NCI-H524 treated with DMSO at 0.1 percent for 48 hours (cell line): Measurements from ENCODE around the gene HMCN2.

Experiments
- DNase-seq: peaks from one replicate; lab custom pipeline; 2025; lab: John Stamatoyannopoulos, UW

The HMCN2 gene

GRCh38 chr9:130308081-130308571 lies 42.6 kb downstream of the HMCN2 start:
- DNase-seq: no peak

DNA sequence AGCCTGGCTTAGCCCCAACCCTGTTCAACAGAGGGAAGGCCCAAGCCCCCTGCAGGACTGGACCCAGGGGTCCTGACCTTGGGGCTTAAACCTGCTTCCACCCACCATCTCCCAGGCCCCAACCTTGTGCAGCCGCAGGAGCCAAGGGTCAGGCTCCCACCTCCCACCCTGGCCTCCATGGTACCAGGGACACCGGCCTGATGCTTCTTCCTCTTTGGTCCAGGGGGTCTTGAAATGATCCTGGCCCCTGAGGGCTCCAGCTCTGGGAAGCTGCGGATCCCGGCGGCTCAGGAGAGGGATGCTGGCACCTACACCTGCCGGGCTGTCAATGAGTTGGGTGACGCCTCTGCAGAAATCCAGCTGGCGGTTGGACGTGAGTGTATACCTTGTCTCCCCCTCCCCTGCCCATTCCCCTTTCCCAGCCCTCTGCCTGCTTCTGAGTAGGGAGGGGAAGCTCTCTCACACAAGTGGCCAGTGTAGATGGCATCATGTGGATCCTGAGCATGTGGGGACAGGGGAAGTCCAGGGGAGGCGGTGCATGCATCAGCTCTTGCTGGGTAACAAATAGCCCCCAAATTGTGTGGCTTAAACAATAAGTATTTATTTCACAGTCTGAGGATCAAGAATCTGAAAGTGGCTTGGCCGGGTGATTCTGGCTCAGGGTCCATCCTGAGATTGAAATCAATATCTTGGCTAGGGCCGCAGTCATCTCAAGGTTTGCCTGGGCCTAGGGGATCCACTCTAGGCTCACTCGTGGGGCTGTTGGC lies 44.3 kb downstream of the HMCN2 start:
- no peak for DNase-seq

DNA sequence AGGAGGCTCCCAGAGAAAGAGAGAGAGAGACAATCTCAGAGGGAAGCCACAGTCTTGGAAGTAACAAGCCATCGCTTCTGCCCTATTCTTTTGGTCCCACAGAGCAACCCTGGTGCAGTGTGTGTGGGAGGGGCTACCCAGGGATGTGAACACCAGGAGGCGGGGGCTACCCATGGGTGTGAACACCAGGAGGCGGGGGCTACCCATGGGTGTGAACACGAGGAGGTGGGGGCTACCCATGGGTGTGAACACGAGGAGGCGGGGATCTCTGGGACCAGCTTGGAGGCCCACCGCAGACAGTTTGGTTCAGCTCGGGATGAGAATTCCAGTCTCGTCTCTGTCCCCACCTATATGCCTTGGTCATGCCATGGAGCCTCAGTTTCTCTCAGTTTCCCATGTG lies 44.9 kb downstream of the HMCN2 start:
- DNase-seq: no peak

GRCh38 chr9:130311003-130311402 lies 45.4 kb downstream of the HMCN2 start:
- DNase-seq: no peak

DNA sequence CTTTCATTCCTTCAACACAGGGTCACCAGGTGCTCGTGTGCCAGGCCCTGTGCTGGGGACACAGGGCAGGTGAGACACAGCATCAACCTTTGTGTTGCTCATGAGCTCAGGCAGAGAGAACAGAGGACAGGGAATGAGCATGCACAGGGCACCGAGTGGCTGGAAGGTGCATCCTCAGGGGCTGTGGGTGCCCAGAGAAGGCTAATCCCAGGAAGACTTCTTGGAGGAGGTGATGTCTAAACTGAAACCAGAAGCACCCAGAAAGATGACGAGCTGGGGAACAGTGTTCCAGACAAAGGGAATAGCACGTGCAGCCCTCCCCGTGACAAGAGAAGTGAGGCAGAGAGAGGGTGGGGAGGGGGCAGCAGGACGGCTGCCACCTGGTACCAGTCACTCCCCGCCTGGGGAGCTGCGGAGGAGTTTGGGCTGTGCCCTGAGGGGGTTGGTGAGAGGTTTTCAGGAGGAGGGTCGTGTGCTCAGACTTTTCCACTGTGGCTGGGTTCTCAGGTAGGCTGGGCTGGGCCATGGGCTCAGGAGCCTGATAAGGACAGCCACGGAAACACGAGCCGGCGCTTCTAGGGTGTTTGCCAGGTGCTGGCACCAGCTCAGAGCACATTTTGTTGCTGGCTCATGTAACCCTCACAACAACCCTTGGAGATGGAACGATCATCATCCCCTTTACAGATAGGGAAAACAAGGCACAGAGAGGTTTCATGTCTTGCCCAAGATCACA lies 46.0 kb downstream of the HMCN2 start:
- DNase-seq: no peak

DNA sequence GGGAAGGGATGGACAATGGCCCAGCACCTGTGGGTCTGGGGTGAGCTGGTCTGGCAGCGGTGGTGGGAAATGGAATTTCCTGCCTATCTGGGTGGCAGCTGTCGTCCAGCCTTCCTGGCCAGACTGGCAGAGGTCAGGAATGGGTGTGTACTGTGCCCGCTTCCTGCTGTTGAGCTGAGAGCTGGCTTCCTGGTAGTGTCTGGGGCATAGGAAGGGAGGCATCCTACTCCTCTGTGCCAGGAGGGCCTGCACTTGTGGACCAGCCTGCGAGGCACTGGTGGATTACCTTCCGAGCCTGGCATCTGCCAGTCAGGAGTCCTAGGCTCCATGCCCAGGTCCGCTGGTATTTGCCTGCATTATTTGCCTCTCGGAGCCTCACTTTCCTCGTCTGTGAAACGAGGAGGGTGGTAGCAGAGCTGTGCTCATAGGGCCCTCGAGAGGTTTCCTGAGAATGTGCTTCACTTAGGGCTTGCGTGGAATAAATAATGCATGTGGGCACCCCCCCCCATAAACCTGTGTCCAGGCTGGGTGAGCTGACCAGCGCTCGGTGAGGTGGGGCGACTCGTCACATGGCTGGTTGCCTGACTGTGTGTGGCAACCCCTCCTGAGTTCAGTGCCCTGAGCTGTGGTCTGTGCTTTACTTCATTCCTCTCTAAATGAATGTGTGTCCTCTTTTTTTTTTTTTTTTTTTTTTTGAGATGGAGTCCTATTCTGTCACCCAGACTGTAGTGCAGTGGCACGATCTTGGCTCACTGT lies 47.7 kb downstream of the HMCN2 start:
- DNase-seq: no peak

- DNase-seq: no peak
Measured at GRCh38 chr9:130315446-130316226, 50.1 kb downstream of the HMCN2 start.

DNA sequence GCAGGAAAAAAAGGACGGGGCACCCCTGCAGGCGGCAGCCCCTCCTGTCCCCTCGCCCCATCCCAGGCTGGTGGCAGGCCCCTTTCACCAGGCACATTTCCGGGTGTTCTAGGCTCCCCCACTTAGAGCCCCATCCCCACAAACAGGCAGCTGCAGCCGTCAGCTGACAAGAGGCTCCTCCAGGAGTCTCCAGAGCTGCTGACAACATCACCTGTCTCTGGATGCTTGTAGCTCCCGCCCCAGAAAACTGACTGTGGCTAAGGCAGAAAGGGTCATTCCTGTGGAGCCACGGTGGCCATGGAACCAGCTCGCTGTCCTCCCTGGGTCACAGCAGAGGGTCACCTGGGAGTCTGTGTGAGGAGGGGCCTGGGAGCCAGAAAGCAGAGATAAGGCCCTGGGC lies 50.9 kb downstream of the HMCN2 start:
- no peak for DNase-seq

- DNase-seq: no peak
Measured at GRCh38 chr9:130319300-130319699, 53.7 kb downstream of the HMCN2 start.

GRCh38 chr9:130319944-130320712 lies 54.6 kb downstream of the HMCN2 start:
- DNase-seq: no peak

- no peak for DNase-seq
Measured at GRCh38 chr9:130320723-130321481, 55.3 kb downstream of the HMCN2 start.

- DNase-seq: no peak
Measured at GRCh38 chr9:130321539-130321938, 56.0 kb downstream of the HMCN2 start.

DNA sequence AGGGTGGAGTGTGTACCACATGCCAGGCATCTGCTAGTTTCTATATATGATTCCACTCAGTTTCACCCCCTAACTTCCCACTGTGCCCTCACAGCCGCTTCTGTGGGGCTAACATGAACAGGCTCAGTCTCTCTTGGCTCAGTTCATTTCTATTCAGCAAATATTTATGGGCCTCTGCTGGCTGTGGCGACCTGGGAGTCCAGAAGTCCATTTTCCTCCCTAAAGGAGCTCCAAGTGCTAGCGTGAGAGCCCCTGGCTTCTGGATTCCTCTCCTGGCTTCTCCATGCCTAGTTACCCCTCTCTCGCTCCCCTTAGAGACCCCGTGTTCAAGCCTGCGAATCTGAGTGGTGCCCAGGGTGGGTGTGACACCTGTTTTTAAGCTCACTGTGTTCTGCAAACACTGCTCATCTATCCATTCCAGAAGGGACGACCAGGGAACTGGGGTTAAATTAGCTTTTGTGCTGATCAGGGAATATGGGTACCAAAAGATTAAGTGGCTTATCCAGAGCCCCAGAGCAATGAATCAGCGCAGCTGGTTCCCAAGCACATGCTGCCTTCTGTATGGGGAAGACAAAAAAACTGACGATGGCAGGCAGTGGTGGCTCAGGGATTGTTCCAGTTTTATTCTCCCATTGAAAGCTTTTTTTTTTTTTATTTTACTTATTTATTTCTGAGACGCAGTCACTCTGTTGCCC lies 57.6 kb downstream of the HMCN2 start:
- DNase-seq: no peak

DNA sequence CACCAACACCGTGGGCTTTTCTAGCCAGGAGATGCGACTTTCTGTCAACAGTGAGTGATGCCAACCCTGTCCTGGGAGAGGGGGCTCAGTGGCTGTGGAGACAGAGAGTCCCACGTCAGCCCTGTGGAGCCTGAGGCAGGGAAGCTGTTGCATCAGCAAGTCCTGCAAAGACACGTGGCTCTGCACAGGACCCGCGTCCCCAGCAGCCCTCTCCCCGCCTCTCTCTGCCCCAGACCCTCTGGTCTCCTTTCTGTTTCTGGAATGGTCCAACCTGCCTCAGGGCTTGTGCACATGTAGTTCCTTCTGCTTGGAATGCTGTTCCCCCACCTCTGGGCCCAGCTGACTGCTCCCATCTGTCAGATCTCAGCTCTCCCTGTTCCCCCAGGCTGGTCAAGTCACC lies 60.4 kb downstream of the HMCN2 start:
- DNase-seq: no peak

DNA sequence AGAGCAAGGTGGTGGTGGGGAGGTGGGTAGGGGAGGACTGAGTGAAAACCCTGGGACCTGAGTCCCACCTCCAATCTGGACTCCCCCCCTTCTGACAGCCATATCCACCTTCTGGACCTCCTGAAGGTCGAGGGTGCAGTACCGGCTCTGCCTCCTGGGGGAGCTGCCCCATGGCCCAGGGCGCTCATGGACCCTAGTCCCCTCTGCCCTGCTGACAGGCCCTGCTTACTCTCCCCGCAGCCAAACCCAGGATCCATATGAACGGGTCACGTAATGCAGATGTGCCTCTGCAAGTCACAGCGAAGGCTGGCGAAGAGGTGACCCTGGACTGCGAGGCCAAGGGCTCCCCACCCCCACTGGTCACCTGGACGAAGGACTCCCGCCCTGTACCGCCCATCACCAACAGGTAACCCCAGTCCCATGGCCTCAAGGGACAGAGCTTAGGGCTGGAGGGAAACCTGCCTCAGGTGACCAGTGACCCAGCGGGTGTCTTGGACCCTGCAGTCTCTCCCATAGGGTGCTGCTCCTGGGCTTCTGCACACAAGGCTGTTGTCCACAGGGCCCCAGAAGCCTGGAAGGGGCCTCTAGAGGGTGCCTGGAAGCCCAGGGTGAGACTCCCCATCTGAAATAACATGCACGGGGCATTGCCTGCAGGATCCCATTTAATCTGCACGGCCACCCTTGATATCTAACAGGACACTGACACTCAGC lies 61.7 kb downstream of the HMCN2 start:
- DNase-seq: no peak

- no peak for DNase-seq
Measured at GRCh38 chr9:130327781-130328348, 62.3 kb downstream of the HMCN2 start.

DNA sequence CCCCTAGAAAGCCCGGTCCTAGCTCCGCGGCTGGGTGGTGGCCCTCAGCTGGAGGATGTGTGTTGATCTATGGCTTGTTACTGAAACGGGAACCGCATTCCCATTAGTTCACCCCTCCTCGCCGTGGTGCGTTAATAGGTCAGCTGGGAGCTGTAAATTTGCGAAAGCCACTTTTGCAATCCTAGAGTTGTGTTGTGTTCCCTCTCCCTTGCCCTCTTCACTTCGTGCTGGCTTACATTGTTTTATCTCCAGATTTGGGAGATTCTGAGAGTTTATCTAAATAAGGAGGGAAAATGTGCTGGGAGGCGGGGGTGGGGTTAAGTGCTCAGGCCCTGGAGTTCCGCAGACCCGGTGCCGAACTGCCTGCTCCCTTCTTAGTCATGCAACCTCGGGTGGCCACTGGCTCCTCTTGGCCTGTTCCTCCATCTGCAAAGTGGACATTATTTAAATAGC lies 62.8 kb downstream of the HMCN2 start:
- DNase-seq: no peak

DNA sequence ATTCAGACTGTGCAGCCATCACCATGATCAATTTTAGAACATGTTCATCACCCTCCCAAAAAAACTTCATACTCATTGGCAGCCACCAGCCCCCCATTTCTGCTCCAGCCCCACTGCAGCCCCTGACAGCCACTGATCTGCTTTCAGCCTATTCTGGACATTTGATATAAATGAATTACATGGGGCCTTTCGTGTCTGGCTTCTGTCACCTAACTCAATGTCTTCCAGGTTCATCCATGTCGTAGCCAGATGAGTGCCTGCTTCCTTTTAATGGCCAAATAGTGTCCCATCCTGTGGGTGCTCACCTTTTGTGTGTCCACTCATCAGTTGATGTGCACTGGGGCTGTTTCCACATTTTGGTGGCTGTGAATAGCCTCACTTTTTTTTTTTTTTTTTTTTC lies 63.5 kb downstream of the HMCN2 start:
- DNase-seq: no peak
